ENCODE data around the gene TIGD6.
A peak's percentile ranks its signal among the peaks of the same experiment; 100 is the strongest.

The TIGD6 gene

DNA sequence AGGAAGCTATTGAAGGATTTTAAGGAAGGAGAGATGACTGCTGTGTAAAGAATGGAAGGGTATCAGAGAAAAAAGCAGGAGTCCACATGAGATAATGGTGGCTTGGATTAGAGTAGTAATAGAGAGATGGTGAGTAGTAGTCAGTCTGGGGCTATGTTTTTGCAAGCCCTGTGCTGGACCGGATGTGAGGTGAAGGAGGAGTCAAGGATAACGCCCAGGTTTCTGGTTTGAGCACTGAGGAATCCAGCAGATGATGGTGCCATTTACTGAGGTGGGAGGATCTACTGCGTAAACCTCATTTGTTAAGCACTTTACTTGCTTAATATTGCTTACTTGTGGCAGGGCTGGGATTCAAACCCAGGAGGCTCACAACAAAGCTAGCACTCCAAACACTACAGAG is 1.1 kb downstream of the TIGD6 start:
- DNase-seq (ENCODE audit: low read depth), result no peak
- peak overlapping the region; percentile 64 for H3K4me3 ChIP-seq (ENCODE audit: low read depth, low read length)
- TF ChIP-seq, protein P1, sequence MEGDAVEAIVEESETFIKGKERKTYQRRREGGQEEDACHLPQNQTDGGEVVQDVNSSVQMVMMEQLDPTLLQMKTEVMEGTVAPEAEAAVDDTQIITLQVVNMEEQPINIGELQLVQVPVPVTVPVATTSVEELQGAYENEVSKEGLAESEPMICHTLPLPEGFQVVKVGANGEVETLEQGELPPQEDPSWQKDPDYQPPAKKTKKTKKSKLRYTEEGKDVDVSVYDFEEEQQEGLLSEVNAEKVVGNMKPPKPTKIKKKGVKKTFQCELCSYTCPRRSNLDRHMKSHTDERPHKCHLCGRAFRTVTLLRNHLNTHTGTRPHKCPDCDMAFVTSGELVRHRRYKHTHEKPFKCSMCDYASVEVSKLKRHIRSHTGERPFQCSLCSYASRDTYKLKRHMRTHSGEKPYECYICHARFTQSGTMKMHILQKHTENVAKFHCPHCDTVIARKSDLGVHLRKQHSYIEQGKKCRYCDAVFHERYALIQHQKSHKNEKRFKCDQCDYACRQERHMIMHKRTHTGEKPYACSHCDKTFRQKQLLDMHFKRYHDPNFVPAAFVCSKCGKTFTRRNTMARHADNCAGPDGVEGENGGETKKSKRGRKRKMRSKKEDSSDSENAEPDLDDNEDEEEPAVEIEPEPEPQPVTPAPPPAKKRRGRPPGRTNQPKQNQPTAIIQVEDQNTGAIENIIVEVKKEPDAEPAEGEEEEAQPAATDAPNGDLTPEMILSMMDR (IDR thresholded peaks at IDR 0.05; ENCODE audit: control insufficient read depth, extremely low read depth, insufficient read depth), result no peak

DNA sequence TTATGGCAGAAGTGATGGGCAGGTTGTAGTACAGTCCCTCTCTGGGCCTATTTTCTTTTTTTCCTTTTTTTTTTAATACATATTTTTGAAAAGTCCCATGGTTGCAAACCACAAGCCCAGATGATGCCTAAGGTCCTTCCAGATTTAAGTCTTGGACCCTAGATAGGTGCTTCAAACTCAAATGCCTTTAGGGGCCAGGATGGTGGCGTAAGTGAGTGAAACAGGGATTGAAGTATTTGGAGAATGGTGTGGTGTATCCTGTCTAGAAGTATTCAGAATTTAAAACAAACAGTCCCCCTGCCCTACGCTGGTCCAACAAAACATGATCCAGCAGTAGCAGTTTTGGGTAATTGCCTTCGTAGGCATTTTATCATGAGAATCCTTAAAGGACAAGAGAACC is 2.2 kb downstream of the TIGD6 start:
- DNase-seq (ENCODE audit: low read depth), result no peak
- TF ChIP-seq, protein P1 (IDR thresholded peaks at IDR 0.05; ENCODE audit: control insufficient read depth, extremely low read depth, insufficient read depth), result no peak
- H3K4me3 ChIP-seq (ENCODE audit: low read depth, low read length), result no peak overlapping the region

GRCh38 chr5:149996205-149996890 is 4.1 kb downstream of the TIGD6 start:
- peak overlapping the region; percentile 37 for H3K4me3 ChIP-seq (ENCODE audit: low read depth, low read length)
- TF ChIP-seq, protein P1 (IDR thresholded peaks at IDR 0.05; ENCODE audit: control insufficient read depth, extremely low read depth, insufficient read depth), result no peak
- DNase-seq (ENCODE audit: low read depth), result peak; percentile 93

DNA sequence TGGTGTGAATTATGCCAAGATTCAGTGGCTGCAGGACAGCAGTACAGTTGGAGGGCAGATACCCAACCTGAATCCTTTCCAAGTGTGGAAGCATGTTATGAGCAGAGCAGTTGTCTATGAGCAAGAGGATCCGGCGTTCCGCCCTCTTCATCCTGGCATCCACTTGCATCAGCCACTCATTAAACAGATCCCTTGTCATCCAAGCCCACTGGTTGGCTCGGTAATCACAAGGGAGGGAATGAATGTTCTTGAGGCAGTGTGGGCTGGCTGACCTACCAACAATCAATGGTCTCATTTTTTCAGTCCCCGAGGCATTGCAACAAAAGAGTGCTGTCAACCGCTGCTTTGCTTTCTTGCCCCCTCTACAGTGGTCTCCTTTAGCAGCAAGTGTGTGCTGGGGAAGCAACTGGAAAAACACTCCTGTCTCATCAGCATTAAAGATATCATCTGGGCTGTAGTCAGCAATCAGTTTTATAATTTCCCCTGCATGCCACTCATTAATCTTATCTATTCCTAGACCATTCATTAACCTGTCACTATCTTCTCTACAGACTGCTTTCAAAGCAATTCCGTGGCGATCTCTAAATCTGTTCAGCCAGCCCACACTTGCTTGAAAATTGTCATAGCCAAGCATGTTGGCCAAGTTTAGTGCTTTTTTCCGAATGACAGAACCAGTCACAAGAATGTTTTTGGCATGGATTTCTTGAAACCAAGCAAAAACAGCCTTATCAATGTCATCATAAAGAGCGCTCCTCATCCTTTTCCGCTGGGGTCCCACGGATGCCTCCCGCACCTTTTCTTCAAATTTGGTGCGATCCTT is 4.9 kb downstream of the TIGD6 start:
- peak overlapping the region; percentile 37 for H3K4me3 ChIP-seq (ENCODE audit: low read depth, low read length)
- TF ChIP-seq, protein P1 (IDR thresholded peaks at IDR 0.05; ENCODE audit: control insufficient read depth, extremely low read depth, insufficient read depth), result no peak
- DNase-seq (ENCODE audit: low read depth), result peak; percentile 87

GRCh38 chr5:149993471-149993870 is 7.0 kb downstream of the TIGD6 start:
- TF ChIP-seq, protein P1 (IDR thresholded peaks at IDR 0.05; ENCODE audit: control insufficient read depth, extremely low read depth, insufficient read depth), result no peak
- DNase-seq (ENCODE audit: low read depth), result no peak
- no peak overlapping the region for H3K4me3 ChIP-seq (ENCODE audit: low read depth, low read length)

DNA sequence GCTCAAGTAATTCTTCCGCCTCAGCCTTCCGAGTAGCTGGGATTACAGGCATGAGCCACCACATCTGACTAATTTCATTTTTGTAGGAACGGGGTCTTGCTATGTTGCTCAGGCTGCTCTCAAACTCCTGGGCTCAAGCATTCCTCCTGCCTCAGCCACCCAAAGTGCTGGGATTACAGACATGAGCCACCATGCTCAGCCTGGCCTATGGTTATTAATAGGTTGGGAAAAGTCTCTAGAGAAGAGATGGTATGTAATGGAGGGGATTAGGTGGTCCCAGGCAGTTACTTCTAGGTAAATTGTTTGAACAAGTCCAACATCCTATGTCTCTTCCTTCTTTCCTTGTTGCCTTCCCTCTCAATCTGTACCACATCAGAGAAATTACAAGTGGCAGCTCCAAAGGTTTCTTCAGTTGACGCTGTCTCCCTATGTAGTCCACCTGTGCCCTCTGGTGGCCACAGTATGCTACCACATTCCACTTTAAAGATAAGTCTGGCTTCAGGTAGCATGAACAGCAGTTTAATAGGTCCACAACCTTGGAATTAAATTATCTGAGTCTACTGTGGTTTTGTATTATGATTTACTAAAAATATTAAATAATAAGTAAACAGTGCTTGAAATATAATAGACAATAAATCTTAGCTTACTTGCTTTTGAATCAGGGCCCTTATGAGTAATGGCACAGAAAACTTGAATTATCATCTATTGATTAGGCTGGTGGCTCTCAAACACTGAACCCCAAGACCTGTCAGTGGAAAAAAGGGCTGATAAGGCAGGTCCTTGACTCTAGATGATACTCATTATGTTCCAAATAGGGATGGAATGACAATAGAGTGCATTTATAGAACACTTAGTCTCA is 9.7 kb downstream of the TIGD6 start:
- TF ChIP-seq, protein P1 (IDR thresholded peaks at IDR 0.05; ENCODE audit: control insufficient read depth, extremely low read depth, insufficient read depth), result peak; percentile 97
- DNase-seq (ENCODE audit: low read depth), result peak; percentile 52

More for the DNA sequence above, 9.7 kb downstream of the TIGD6 start:
- no peak overlapping the region for H3K4me3 ChIP-seq (ENCODE audit: low read depth, low read length)
